ENCODE data around the gene PIK3R4.

DNA sequence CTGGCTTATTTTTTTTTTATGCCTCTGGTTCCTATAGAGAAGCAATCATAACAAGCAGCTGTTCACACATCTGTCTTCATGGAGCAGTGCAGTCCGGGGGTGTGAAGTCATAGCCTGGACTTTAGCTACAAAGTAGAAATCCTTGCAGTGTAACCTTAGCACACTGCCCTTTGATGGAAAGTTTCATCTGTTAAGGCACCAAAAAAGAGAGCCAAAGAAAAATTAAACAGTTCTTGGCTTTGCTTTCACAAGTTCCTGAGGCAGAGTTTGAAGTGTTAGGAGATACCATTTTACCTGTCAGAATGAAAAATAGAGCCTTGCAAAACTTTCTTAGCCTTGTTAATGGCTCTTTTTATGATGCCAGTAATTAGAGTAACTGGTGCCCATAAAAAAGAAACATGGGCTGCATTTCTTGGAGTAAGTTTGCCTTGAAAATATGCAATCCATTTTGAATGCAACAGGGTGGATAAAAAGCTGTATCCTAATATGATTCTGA lies 84.1 kb downstream of the PIK3R4 start:
- TF ChIP-seq, protein P1, sequence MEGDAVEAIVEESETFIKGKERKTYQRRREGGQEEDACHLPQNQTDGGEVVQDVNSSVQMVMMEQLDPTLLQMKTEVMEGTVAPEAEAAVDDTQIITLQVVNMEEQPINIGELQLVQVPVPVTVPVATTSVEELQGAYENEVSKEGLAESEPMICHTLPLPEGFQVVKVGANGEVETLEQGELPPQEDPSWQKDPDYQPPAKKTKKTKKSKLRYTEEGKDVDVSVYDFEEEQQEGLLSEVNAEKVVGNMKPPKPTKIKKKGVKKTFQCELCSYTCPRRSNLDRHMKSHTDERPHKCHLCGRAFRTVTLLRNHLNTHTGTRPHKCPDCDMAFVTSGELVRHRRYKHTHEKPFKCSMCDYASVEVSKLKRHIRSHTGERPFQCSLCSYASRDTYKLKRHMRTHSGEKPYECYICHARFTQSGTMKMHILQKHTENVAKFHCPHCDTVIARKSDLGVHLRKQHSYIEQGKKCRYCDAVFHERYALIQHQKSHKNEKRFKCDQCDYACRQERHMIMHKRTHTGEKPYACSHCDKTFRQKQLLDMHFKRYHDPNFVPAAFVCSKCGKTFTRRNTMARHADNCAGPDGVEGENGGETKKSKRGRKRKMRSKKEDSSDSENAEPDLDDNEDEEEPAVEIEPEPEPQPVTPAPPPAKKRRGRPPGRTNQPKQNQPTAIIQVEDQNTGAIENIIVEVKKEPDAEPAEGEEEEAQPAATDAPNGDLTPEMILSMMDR (conservative IDR thresholded peaks at IDR 0.05; ENCODE audit: low read depth, low read length): no peak
- TF ChIP-seq EZH2 (IDR thresholded peaks at IDR 0.05; ENCODE audit: borderline replicate concordance, low read depth, low read length, poor library complexity, severe bottlenecking): no peak
